Measurements from ENCODE around the gene TMEM91. TPM values are rescaled to one million over a fixed set of nuclear protein-coding genes. Genes with fewer than 3 reads are reported as not detected.

The TMEM91 gene
- 2.8 TPM for total RNA-seq
- long read RNA-seq, partial matches to known transcripts: 0 of 3 reads
- long read RNA-seq, other reads (novel, unspliced or antisense): 0 of 3 reads

DNA sequence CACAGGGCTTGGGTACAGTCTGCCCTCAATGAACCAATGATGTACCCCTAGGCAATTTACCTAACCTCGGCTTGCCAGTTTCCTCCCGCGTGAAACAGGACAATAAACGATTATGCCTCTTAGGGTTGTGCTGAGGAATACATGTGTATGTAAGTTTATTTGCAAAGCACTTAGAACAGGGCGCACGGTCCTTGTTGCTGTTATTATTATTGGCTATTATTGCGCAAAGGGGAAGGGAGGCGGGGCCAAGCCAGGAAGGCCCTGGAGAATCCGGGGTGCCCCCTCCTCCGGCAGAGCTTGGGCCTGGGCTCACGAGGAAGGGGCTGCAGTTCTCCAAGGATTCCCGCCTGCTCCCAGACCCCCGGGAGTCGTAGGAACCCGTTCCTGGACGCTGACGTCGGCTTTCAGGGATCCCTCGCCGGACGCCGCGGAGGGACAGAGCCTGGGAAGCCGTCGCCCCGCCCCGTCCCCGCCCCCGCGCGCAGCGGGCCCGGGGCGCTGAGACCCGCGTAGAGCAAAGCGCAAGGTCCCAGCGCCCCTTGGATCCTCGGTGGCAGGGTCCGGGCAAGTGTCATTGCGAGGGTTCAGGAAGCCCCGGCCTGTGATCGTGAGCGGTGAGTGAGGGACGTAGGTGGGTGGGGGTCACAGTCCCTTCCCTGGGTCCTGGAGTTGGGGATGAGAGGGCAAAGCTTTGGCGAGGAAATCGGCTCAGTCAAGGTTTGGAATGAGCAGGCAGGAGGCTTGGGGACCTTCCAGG lies at the start of gene TMEM91:
Gene TMEM91, plus strand, starts transcription at position 293 of the 757 bp plus-strand sequence. CDS start 1,777 bp downstream, outside the sequence.
- TF ChIP-seq, protein P1, sequence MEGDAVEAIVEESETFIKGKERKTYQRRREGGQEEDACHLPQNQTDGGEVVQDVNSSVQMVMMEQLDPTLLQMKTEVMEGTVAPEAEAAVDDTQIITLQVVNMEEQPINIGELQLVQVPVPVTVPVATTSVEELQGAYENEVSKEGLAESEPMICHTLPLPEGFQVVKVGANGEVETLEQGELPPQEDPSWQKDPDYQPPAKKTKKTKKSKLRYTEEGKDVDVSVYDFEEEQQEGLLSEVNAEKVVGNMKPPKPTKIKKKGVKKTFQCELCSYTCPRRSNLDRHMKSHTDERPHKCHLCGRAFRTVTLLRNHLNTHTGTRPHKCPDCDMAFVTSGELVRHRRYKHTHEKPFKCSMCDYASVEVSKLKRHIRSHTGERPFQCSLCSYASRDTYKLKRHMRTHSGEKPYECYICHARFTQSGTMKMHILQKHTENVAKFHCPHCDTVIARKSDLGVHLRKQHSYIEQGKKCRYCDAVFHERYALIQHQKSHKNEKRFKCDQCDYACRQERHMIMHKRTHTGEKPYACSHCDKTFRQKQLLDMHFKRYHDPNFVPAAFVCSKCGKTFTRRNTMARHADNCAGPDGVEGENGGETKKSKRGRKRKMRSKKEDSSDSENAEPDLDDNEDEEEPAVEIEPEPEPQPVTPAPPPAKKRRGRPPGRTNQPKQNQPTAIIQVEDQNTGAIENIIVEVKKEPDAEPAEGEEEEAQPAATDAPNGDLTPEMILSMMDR (IDR thresholded peaks at IDR 0.05; ENCODE audit: borderline replicate concordance): no peak
- H3K36me3 ChIP-seq: no peaks in the 10 kb centered on the region
- H3K9me3 ChIP-seq (replicated peaks): no peaks in the 10 kb centered on the region
- H3K4me3 ChIP-seq: peak within 1 kb of the TSS; percentile 80
- peaks cover 34% of the 10 kb centered on the region for H3K4me1 ChIP-seq
- H3K27ac ChIP-seq (replicated peaks): peak within 1 kb of the TSS; percentile 83
- H3K27me3 ChIP-seq (ENCODE audit: low read depth): no peaks in the 10 kb centered on the region
- intact Hi-C loops (cut with micrococcal nuclease): no loop called here
- DNase-seq: peak; percentile 33

DNA sequence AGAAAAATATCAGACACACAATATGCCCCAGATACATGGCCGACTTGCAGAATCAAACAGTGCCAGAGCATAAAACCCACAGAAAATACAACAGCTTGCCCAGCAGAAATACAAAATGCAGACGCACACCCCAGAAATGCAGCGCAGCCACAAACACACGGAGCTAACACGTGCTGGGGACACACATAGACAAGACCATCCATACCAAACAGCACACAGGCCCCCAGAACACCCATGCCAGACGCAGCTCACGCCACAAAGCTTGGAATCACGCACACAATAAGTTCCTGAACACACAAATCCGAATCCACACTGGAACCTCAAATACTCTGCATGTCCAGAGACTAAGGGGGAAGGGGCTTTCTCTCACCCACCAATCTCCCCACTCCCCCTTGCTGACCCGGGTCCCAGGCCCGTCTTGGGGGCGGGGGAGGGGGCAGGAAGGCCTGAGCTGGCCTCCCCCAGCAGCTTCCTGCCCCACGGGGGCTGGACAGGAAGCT lies 49.2 kb upstream of the TMEM91 start:
- Histone ChIP-seq H3K27ac (replicated peaks) (peak overlapping the region; percentile 84), H3K4me1 (peaks cover 75% of the 10 kb centered on the region), H3K4me3 (peak overlapping the region; percentile 49), H3K36me3 (peaks cover 27% of the 10 kb centered on the region), H3K9me3 (replicated peaks) (no peaks in the 10 kb centered on the region), H3K27me3 (ENCODE audit: low read depth) (no peaks in the 10 kb centered on the region)
- TF ChIP-seq, protein P1 (IDR thresholded peaks at IDR 0.05; ENCODE audit: borderline replicate concordance): no peak
- DNase-seq: no peak
- intact Hi-C loops (cut with micrococcal nuclease): no loop called here

DNA sequence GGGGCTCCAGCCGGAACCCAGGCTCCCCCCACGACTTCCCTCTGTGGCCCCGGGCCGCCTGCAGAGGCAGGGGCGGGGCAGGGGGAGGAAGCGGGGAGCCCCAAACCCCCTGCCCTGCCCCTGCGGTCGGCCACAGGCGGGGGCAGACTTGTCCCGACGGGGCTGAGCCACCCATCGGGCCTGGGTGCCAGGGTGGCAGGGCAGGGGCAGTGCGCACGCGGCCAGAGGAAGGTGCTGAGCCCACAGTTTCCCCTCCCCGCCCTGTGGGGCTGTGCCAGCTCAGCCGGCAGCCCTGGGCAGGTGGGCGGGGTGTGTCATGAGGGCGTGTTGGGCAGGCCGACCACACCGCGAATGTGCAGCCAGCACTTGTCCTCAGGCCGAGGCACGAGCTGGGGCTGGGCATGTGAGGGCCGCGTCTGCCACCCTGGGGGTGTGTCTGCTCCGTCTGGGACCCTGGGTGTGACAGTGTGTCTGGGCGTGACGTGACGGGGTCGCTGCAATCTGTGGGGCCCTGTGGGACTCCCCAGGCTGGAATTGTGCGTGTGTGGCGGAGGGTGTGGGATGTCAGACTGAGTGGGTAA lies 48.7 kb upstream of the TMEM91 start:
- peaks cover 29% of the 10 kb centered on the region for H3K36me3 ChIP-seq
- peak overlapping the region; percentile 49 for H3K4me3 ChIP-seq
- no peaks in the 10 kb centered on the region for H3K27me3 ChIP-seq (ENCODE audit: low read depth)
- H3K27ac ChIP-seq (replicated peaks): peak overlapping the region; percentile 84
- DNase-seq: peak; percentile 76
- H3K9me3 ChIP-seq (replicated peaks): no peaks in the 10 kb centered on the region
- H3K4me1 ChIP-seq: peaks cover 70% of the 10 kb centered on the region
- TF ChIP-seq, protein P1 (IDR thresholded peaks at IDR 0.05; ENCODE audit: borderline replicate concordance): no peak
- intact Hi-C loops (cut with micrococcal nuclease): no loop called here

DNA sequence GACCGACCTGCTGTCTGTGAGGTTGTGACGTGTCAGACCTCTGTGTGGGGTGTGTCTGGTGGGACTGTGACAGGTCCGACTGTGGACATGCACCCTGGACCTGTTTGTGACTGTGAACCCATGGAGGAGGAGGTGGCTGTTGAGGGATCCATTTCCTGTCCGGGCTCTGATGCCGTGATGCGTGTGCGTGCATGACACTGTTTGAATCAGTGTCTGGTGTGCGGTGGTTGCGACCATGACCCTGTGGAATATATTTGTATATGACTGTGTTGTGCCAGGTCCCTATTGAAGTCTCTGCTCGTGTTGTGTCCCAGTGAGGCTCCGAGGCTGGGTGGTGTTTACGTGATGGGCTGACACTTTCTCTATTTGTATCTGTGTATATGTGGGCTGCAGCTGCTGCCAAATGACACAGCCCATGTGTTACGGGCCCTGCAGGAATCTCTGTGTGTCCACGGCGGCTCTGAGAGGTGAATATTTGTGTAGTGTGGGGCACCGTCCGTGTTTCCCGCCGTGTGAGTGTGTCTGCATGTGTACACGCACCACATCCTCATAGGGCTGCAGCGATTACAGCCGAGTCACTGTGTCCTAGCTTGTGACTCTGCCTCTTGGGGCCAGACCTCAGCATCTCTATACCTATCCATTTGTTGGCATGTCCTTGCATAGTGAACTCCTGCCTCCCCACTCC lies 48.0 kb upstream of the TMEM91 start:
- TF ChIP-seq, protein P1 (IDR thresholded peaks at IDR 0.05; ENCODE audit: borderline replicate concordance): no peak

DNA sequence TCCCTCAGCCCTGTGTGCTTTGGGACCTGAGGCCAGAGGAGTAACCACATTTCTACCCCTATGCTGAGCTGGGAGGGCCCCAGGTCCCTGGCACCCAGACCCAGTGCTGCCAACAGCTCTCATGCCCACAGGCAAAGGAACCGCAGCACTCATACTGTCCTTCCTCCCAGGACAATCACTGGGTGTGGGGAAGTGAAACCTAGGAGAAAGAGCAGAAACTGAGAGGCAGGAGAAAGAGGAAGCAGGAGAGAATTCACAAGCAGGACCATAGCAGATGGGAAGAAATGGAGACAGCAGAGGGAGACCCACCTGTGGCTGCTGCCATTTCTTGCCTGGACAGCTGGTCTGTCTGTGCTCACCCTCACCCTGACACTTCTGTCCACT lies 47.5 kb upstream of the TMEM91 start:
- Histone ChIP-seq H3K36me3 (peaks cover 29% of the 10 kb centered on the region), H3K4me3 (peak overlapping the region; percentile 49), H3K27ac (replicated peaks) (peak overlapping the region; percentile 84), H3K27me3 (ENCODE audit: low read depth) (no peaks in the 10 kb centered on the region), H3K4me1 (peaks cover 58% of the 10 kb centered on the region), H3K9me3 (replicated peaks) (no peaks in the 10 kb centered on the region)
- TF ChIP-seq, protein P1 (IDR thresholded peaks at IDR 0.05; ENCODE audit: borderline replicate concordance): no peak
- intact Hi-C loops (cut with micrococcal nuclease): no loop called here
- no peak for DNase-seq

More for the DNA sequence above, 48.0 kb upstream of the TMEM91 start:
- Histone ChIP-seq H3K27me3 (ENCODE audit: low read depth) (no peaks in the 10 kb centered on the region), H3K36me3 (peaks cover 29% of the 10 kb centered on the region), H3K4me3 (peak overlapping the region; percentile 49), H3K27ac (replicated peaks) (peak overlapping the region; percentile 84), H3K4me1 (peaks cover 63% of the 10 kb centered on the region), H3K9me3 (replicated peaks) (no peaks in the 10 kb centered on the region)
- intact Hi-C loops (cut with micrococcal nuclease): no loop called here
- no peak for DNase-seq

All from left ventricle myocardium inferior (tissue), 1 donor.